Fibroblast of villous mesenchyme (primary cell): ENCODE measurements around the gene SEC63. TPM values are rescaled to one million over a fixed set of nuclear protein-coding genes. Genes with fewer than 3 reads are reported as not detected.
A peak's percentile ranks its signal among the peaks of the same experiment; 100 is the strongest.
"Not testable (repeated sequence)": the region's sequence is repeated elsewhere in the genome, so short reads cannot be mapped to it uniquely, and the experiment has no call there.

Experiments used
- DNase-seq: peaks from one replicate; pipeline ENCODE4 v3.0.0-alpha.2; 2010; ENCODE audit warnings: low read depth
- H3K4me3 ChIP-seq: 2 replicates; pipeline ENCODE4 v1.5.1; 2011; ENCODE audit warnings: low read depth, mild to moderate bottlenecking, low read length
- CTCF ChIP-seq: IDR thresholded peaks from 2 replicates; pipeline ENCODE4 v1.5.1; 2012; ENCODE audit warnings: low read depth, mild to moderate bottlenecking, low read length; ENCODE audit not compliant: insufficient read depth
- total RNA-seq: library from RNA; depleted of rRNA; stranded (reverse); fragments of >200 nt; gene quantifications from 2 replicates; pipeline ENCODE4 v1.2.3, GENCODE V29; 2012

The SEC63 gene
- total RNA-seq, 1 donor = 28.5 TPM

GRCh38 chr6:107866606-107867301 lies 91.3 kb downstream of the SEC63 start:
- peak; percentile 36 for DNase-seq

GRCh38 chr6:107864226-107865127 lies 93.5 kb downstream of the SEC63 start:
- DNase-seq = no peak
- TF ChIP-seq CTCF = no peak

More at GRCh38 chr6:107866606-107867301, 91.3 kb downstream of the SEC63 start:
- TF ChIP-seq CTCF = peak; percentile 56
- H3K4me3 ChIP-seq = no peak overlapping the region

GRCh38 chr6:107862383-107862782 lies 95.6 kb downstream of the SEC63 start:
- TF ChIP-seq CTCF = no peak
- no peak for DNase-seq
- no peak overlapping the region for H3K4me3 ChIP-seq

More at GRCh38 chr6:107864226-107865127, 93.5 kb downstream of the SEC63 start:
- no peak overlapping the region for H3K4me3 ChIP-seq

GRCh38 chr6:107860963-107861362 lies 97.0 kb downstream of the SEC63 start:
- not testable (repeated sequence) for DNase-seq, H3K4me3 ChIP-seq

- DNase-seq = not testable (repeated sequence)
- peak overlapping the region; percentile 40 for H3K4me3 ChIP-seq
Observed at GRCh38 chr6:107860144-107860543, 97.9 kb downstream of the SEC63 start.

- no peak for DNase-seq
- no peak overlapping the region for H3K4me3 ChIP-seq
- no peak for TF ChIP-seq CTCF
Observed at GRCh38 chr6:107853230-107853629, 104.8 kb downstream of the SEC63 start.

- DNase-seq = no peak
Observed at GRCh38 chr6:107849325-107849724, 108.7 kb downstream of the SEC63 start.

More at GRCh38 chr6:107849325-107849724, 108.7 kb downstream of the SEC63 start:
- H3K4me3 ChIP-seq = no peak overlapping the region
- no peak for TF ChIP-seq CTCF
